Activated T-helper 9 cell treated with anti-CD3 and anti-CD28 coated beads, Interleukin-2, amount 50 U/mL, for 16 hours (primary cell): ENCODE measurements around the gene LPP.

Source experiments
- DNase-seq: peaks from one replicate; pipeline ENCODE4 v3.0.0-alpha.2; 2020; ENCODE audit warnings: low read depth

LPP gene

GRCh38 chr3:188797045-188797444, 643.1 kb downstream of the LPP start:
- DNase-seq, result no peak

- DNase-seq, result no peak
These were observed 644.7 kb downstream of the LPP start for GRCh38 chr3:188798556-188799145.

- no peak for DNase-seq
These were observed 647.4 kb downstream of the LPP start for GRCh38 chr3:188801393-188801792.

- no peak for DNase-seq
These were observed 648.7 kb downstream of the LPP start for GRCh38 chr3:188802645-188803044.

GRCh38 chr3:188807006-188807405, 653.0 kb downstream of the LPP start:
- DNase-seq, result no peak

GRCh38 chr3:188812198-188812597, 658.2 kb downstream of the LPP start:
- DNase-seq, result no peak

- DNase-seq, result no peak
These were observed 660.6 kb downstream of the LPP start for GRCh38 chr3:188814581-188814980.

GRCh38 chr3:188817103-188817934, 663.4 kb downstream of the LPP start:
- DNase-seq, result no peak

GRCh38 chr3:188817935-188818269, 663.9 kb downstream of the LPP start:
- no peak for DNase-seq

- DNase-seq, result no peak
These were observed 664.3 kb downstream of the LPP start for GRCh38 chr3:188818282-188818681.

- DNase-seq, result no peak
These were observed 666.0 kb downstream of the LPP start for GRCh38 chr3:188819939-188820338.

GRCh38 chr3:188822004-188822403, 668.0 kb downstream of the LPP start:
- DNase-seq, result no peak

GRCh38 chr3:188822411-188822810, 668.5 kb downstream of the LPP start:
- DNase-seq, result no peak

GRCh38 chr3:188824566-188824965, 670.6 kb downstream of the LPP start:
- DNase-seq, result no peak

GRCh38 chr3:188825901-188826300, 671.9 kb downstream of the LPP start:
- DNase-seq, result no peak

GRCh38 chr3:188826574-188826973, 672.6 kb downstream of the LPP start:
- no peak for DNase-seq

GRCh38 chr3:188827103-188827502, 673.1 kb downstream of the LPP start:
- no peak for DNase-seq

GRCh38 chr3:188827576-188827975, 673.6 kb downstream of the LPP start:
- no peak for DNase-seq

GRCh38 chr3:188829130-188829529, 675.2 kb downstream of the LPP start:
- no peak for DNase-seq

GRCh38 chr3:188829576-188829975, 675.6 kb downstream of the LPP start:
- no peak for DNase-seq

- no peak for DNase-seq
These were observed 676.9 kb downstream of the LPP start for GRCh38 chr3:188830893-188831292.

- DNase-seq, result no peak
These were observed 678.2 kb downstream of the LPP start for GRCh38 chr3:188832146-188832545.

GRCh38 chr3:188832961-188833721, 679.2 kb downstream of the LPP start:
- no peak for DNase-seq
